Measurements from ENCODE around the gene SLC26A5.
"Not testable (repeated sequence)": the region's sequence is repeated elsewhere in the genome, so short reads cannot be mapped to it uniquely, and the experiment has no call there.

The SLC26A5 gene

DNA sequence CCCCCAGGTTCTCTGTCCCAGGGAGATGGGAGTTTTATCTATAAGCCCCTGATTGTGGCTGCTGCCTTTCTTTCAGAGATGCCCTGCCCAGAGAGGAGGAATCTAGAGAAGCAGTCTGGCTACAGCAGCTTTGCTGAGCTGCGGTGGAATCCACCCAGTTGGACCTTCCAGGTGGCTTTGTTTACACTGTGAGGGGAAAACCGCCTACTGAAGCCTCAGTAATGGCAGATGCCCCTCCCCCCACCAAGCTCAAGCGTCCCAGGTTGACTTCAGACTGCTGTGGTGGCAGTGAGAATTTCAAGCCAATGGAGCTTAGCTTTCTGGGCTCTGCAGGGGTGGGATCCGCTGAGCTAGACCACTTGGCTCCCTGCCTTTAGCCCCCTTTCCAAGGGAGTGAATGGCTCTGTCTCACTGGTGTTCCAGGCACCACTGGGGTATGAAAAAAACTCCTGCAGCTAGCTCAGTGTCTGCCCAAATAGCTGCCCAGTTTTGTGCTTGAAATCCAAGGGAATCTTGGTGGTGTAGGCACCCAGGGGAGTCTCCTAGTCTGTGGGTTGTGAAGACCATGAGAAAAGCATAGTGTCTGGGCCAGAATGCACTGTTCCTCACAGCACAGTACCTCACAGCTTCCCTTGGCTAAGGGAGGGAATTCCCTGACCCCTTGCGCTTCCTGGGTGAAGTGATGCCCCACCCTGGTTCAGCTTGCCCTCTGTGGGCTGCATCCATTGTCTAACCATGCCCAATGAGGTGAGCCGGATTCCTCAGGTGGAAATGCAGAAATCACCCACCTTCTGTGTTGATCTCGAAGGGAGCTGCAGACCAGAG lies 40.0 kb downstream of the SLC26A5 start:
- not testable (repeated sequence) for DNase-seq

DNA sequence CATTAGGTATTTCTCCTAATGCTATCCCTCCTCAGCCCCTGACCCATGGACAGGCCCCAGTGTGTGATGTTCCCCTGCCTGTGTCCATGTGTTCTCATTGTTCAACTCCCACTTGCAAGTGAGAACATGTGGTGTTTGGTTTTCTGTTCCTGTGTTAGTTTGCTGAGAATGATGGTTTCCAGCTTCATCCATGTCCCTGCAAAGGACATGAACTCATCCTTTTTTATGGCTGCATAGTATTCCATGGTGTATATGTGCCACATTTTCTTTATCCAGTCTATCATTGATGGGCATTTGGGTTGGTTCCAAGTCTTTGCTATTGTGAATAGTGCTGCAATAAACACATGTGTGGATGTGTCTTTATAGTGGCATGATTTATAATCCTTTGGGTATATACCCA lies 46.3 kb downstream of the SLC26A5 start:
- not testable (repeated sequence) for DNase-seq

DNA sequence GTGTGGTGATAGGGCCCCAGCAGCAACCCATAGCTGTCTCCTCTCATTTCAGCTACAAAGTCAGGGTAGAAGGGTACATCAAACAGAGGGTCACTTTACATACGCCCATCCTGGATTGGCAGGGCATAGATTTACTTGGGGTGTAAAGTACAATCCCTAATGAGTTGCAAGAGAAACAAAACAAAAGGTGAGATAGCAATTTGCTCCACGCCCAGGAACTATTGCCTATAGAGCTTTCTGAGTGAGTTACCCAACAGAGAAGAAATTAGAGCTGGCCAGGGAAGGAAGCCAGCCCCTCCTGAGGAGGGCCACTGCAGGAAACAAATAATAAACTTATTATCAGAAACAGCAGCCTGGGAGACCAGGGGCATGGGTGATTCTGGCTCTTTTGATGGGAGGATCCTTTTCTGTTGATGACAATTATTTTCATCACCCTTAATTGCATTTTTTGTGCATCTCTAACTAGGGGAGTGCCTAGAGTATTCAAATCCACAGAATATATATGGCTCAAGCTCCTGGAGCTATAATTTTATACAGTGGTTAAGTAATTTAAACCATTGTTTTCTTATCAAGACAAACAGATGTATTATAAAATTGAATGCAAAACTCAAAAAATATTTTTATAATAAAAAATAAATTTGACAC lies 47.4 kb downstream of the SLC26A5 start:
- no peak for DNase-seq

DNA sequence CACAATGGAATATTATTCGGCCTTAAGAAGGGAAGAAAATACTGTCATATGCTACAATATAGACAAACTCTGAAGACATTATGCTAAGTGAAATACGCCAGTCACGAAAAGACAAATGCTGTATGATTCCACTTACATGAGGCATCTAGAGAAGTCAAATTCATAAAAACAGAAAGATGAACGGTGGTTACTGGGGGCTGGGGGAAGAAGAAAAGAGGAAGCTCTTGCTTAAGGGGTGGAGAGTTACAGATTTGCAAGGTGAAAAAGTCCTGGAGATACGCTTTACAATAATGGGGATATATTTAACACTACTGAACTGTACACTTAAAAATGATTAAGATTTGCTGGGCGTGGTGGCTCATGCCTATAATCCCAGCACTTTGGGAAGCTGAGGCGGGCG lies 49.5 kb downstream of the SLC26A5 start:
- DNase-seq = no peak

DNA sequence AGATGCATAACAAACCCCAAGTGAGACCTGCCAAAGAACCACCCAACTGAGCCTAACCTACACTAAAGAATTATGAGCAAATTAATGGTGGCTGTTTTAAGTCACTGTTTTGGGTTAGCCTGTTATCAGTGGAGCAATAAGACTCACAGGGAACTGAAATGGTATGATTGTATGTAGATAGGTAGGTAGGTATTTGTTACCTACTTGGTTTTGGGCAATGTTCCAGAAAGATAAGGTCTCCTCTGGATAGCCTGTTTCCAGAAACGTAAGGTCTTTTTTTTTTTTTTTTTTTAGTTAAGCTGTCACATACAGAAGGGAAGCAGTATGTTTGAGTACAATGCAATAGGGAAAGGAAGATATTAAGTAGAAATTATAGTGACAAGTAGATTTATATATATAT lies 50.9 kb downstream of the SLC26A5 start:
- DNase-seq = no peak

DNA sequence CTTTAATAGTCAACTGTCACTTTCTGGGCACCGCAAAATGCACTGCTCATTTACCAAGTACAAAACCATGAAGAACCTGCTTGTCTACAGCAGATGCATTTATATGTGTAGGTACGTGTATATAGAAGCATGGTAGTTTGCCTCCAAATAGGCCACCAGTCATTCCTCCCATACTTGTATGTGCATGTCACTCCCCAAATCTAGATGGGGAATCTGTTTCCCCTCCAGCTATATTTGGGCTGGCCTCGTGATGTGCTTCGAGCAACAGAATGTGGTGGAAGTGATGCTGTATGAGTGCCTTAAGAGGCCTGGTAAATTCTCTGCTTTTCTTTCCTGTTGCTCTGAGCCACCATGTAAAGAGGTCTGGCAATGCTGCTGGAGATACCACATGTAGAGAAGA lies 51.4 kb downstream of the SLC26A5 start:
- DNase-seq = no peak

DNA sequence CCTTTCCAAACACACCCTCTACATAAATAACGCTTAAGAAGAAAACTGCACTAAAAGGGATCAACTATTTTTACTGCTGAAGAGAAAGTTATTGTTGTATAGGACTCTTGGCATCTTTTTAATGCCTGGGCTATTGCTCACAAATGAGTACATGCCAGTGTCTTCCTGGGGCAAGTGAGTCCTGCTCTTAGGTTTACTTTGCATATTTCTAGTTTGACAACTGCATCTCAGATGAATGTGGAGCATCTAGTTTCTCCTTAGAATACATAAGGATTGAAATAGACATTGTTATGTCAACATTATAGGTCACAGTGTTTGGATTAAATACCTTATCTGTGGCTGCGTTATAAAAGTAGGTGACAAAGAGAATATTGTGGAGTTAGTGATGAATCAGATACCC lies 54.0 kb downstream of the SLC26A5 start:
- DNase-seq = no peak

DNA sequence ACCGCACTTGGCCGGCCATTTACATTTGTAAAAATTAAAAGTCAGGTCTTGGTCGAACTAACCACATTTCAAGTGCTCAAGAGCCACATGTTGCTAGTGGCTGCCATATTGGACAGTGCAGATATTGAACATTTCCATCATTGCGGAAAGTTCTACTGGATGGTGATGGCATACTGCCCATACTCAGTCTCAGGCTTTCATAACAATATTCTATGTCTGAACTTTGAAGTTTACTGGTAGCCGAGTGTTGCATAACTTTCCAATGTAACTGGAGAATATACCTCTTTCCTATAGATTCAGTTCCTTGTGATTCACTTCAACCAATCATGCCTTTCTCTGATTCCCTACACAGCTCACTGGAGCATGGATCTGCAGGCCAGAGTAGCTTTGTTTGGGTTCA lies 54.9 kb downstream of the SLC26A5 start:
- DNase-seq = no peak

DNA sequence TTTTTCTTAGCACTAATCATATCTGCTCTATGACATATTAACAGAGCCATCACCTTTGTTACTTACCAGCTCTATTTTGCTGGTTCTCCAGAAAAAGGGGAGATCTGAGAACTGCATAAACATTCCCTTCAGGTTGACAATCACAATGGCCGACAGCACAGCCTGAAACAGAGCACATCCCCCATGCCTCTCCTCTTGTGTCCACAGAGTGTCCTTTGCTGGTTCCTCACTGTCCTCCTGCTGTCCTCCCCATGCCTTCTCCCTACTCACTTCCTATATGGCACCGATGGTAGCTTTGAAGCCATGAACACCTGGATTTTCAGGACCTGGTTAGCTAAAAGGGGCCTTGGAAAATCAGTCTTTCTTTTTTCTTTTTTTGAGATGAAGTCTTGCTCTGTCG lies 56.7 kb downstream of the SLC26A5 start:
- no peak for DNase-seq

DNA sequence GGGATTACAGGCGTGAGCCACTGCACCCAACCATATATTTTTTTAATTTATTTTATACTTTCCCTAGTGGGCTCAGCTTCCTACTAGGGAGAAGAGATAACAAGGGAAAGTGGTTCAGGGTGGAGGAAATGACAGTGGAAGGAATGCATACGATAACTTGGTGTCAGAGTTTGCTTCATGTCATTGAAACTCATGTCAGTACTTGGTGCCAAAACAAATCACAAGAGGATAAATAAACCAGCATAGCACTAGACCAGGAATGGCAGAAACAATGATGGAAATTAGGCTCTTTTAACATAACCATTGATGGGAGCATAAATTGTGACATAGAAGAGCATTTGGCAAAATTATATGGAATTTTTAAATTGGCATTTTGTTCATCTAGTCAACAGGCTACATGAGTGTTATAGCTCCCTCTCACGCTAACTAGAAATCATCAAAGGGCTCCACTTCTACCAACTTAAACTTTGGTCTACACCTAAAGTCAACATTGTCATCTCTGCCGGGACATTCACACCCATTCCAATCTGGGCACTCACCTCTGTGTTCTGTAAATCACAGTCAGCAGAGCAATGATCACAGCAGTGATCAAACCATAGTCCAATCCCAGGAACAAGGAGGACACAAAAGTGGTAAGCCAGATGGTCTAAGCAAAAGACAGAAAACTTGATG lies 57.4 kb downstream of the SLC26A5 start:
- no peak for DNase-seq

DNA sequence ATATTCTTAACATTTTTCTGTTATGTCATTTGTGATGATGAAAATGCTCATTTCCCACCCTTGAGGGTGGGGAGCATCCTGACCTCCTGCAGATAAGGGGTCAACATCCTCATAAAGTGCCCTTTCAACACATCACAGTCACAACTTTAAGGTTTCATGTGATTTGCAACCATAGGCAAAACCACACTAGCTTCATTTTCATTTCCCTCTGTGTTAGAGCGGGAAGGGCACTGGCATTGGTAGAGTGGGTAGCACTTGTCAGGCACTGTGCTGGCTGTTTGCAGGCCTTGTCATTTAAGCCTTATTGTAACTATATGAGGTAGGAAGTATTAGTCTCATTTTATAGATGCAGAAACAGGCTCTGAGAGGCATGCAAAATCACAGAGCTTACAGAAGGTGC lies 58.8 kb downstream of the SLC26A5 start:
- no peak for DNase-seq

DNA sequence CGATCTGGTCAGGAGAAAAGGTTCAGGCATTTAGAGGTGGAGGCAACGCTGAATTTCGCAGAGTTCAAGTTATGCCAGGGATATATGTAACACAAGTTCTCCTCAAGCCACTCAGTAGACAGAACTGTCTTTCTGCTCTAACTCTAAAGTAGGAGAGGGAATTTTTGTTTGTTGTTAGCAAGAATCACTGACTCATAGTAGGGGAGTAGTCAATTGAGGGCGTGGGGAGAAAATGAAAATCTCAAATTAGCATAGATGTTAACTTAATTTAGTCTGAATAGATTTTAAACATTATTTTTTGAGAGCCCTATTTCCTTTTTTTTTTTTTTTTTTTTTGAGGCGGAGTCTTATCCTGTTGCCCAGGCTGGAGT lies 64.0 kb downstream of the SLC26A5 start:
- DNase-seq = no peak

DNA sequence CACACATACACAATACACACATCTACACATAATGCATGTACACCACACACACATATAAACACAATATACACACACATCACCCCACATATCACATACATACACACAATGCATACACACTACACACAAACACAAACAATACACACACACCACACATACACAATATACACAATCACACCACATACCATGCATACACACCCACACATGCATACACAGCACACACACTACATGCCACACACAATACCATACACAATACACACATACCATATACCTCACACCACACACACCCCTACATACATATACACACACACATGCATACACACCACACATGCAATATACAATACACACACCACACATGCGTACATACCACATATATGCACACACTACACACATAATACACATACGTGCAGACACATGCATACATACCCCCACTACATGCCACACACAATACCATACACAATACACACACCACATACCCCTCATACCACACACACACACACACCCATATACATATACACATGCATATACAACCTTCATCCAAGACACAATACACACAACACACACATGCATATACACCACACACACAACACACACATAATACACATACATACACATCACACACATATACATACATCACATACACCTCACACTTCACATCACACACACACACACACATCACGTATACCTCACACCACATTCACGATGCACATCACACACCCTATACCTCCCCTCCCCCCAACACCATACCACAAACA lies 64.6 kb downstream of the SLC26A5 start:
- DNase-seq = no peak

DNA sequence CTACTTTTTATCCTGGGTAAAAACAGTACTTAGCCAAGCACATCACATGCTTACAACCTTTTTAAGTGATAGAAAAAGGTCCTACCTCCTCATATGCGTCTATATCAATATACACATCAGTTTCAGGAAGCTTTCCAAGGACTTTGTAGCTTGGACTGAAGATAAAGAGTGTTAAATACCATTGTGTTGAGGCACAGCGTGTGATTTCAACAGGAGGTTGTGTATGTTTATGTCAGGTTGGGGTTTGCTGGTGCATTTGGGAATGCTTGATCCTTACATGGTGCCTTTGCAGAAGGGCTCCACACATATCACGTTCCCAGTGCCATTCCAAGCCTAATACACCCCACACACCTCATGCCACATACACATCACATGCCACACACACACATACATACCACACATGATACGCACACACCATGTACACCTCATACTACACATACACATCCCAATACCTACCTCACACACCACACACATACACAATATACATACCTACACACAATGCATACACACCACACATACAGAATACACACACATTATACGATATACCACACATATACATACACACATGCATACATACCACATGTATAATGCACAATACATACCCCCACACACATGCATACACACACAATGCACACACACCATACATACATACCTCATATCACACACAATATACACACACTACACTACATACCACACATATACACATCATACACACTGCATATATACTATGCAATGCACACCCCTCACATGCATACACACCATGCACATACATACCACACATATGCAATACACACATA lies 65.4 kb downstream of the SLC26A5 start:
- DNase-seq = no peak

DNA sequence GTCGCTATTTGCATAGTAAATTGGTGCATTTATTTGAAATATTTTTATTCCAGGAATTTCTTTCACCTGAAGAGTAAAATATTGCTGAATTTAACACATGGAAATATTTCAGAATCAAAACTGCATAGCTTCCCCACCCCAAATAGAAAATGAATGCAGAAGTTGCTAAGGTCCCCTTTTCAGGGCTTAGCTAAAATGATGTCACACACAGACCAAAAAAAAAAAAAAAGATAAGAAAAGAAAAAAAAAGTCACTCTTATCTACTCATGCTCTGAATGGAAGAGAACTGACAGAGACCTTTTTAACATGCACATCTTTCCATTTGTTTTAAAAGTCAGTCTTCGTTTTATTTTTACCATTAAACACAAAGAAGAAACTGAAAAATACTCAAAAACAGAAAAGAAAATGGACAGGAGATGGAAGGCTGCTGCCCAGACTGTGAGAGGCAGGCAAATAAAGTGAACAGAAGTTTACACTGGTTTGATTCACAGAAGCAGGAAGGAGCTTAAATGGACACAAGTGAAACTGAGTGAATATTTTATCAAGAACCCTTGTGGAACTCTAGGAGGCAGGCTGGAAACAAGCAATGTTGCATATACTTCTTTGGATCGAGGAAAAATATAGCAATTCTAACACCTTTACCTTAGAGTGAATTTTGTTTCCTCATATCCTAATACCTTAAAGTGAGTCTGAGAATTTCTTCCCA lies 66.6 kb downstream of the SLC26A5 start:
- DNase-seq = no peak

DNA sequence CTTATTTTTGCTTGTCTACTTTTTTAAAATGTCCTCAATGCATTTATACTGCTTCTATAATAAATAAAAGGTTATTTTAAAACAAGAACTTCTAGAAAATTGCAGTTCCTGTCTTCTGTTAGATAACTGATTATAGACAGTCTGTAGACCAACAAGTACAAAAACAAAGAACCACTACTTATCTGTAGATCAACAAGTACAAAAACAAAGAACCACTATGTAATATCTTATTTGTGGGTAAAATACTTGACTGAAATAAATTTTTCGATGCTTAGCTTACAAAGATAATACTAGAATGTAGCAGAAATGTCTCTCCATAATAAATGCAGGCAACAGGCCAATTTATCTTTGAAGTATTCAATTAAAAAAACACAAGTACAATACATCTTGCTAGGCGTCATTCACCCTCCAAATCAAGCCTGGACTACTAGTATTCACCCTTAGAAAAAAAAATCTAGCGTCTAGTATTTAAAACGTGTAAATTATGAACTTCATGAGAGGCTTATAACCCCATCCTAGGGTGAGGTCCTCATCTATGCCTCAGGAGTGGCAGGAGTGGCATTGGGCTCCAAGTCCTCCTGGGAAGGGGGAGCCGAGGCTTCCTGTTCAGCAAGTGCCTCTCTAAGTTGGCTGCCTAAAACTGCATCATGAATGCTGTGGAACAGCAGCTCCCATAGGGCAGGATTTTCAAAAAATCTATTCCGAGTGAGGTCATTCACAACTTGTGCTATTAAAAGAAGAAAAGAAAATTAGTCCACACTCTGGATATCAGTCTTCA lies 72.0 kb downstream of the SLC26A5 start:
- DNase-seq = no peak

DNA sequence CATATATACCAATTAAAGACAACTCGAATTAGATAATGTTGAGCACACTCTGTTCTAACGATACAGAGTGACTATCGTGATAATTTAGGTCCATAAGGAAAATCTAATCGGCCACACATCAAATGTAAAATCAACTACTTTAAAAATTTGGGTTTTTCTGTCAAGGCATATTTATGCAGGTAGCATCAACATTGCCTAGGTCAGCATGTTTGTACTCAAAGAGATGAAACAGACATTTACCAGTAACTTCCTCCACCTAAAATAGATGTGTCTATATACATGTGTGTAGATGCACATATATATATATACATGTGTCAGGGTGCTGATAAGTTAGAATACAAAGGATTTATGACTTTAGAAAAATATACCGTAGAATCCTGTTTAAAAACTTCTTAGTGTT lies 76.6 kb downstream of the SLC26A5 start:
- no peak for DNase-seq

DNA sequence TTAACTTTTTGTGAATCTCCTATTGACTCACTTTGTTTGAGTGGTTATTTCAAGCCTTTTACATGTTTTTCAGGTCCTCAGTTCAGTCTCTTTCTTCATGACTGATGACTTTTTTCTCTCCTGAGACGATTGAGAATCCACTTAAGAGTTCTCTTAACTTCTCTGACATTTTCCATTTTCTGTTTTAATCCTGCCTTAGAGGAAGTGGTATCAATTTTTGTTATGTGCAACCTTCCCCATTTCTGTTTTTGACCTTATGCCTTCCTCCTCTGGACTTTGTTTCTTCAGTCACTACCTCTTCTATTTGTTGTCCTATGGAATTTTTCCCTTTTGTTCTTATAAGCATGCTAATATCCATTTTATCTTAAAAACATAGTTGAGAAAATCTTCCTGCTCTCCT lies 96.2 kb downstream of the SLC26A5 start:
- DNase-seq = no peak

DNA sequence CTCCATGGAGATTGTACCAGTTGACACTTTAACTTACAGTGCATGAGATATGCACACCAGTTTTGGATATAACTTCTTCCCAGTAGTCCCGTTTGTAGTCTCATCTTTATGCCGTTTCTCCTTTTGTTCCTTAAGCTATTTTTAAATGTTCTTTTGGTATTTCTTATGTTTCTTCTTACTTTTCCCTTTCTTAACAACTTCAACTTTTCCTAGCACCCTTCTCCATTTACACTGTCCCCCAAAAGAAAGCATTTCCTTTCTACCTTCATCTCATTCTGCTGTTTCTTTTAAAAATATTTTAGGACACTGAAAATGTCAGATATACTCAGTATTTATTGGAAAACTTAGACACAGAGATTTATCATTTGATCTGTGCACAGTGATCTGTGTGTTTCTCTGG lies 97.0 kb downstream of the SLC26A5 start:
- DNase-seq = no peak

DNA sequence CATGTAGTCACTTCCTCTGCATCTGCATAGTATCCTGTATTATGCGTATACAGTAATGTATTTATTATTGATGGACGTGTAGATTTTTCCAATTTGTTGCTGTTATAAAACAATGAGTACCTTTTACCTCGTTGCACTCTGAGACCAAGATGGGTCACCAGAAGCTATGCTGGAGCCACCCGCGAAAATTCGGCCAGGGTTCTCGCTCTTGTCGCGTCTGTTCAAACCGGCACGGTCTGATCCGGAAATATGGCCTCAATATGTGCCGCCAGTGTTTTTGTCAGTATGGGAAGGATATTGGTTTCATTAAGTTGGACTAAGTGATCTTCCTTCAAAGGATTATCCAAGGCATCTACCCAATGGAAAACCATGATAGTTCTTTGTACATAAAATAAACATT lies 97.6 kb downstream of the SLC26A5 start:
- no peak for DNase-seq
